HepG2 (cell line): ENCODE measurements around the gene TEKT3.

Experiments used
- ATF5 ChIP-seq: sonication (generic); formaldehyde crosslinking; IDR thresholded peaks from 2 replicates; pipeline ENCODE4 v1.4.0; 2020; ENCODE audit warnings: mild to moderate bottlenecking, low read depth, missing genetic modification reagents
- EHMT2 ChIP-seq: fragments of 200-600 bp; sonication (generic); IDR thresholded peaks from 2 replicates; pipeline ENCODE4 v1.7.0; 2017; ENCODE audit warnings: antibody characterized with exemption, low read depth, low read length, borderline replicate concordance
- FOSL1 ChIP-seq: sonication (generic); formaldehyde crosslinking; IDR thresholded peaks from 2 replicates; pipeline ENCODE4 v1.9.0; 2021; ENCODE audit warnings: missing genetic modification reagents, borderline replicate concordance
- JUND ChIP-seq: sonication (generic); formaldehyde crosslinking; IDR thresholded peaks from 2 replicates; pipeline ENCODE4 v1.8.0; 2022; ENCODE audit warnings: mild to moderate bottlenecking, missing genetic modification reagents
- POLR2AphosphoS5 ChIP-seq: IDR thresholded peaks from 2 replicates; pipeline ENCODE4 v1.6.1; 2012; ENCODE audit warnings: low read depth, low read length
- SP2 ChIP-seq: sonication (generic); formaldehyde crosslinking; IDR thresholded peaks from 2 replicates; pipeline ENCODE4 v1.5.1; 2020; ENCODE audit warnings: mild to moderate bottlenecking, missing genetic modification reagents
- TAF1 ChIP-seq: sonication (generic); formaldehyde crosslinking; IDR thresholded peaks from 2 replicates; pipeline ENCODE4 v1.4.0; 2020; ENCODE audit warnings: missing genetic modification reagents
- TRIM22 ChIP-seq: fragments of 450-650 bp; IDR thresholded peaks from 2 replicates; pipeline ENCODE4 v1.6.1; 2017
- ZBTB20 ChIP-seq: sonication (generic); formaldehyde crosslinking; IDR thresholded peaks from 2 replicates; pipeline ENCODE4 v1.8.1; 2023; ENCODE audit warnings: missing genetic modification reagents, low read depth, mild to moderate bottlenecking, borderline replicate concordance
- ZFYVE20 ChIP-seq: sonication (generic); formaldehyde crosslinking; IDR thresholded peaks from 2 replicates; pipeline ENCODE4 v1.8.0; 2023; ENCODE audit warnings: low read depth, mild to moderate bottlenecking, moderate library complexity, missing genetic modification reagents, borderline replicate concordance
- ZNF296 ChIP-seq: sonication (generic); formaldehyde crosslinking; conservative IDR thresholded peaks from 2 replicates; pipeline ENCODE4 v1.5.0; 2020; ENCODE audit warnings: mild to moderate bottlenecking, missing genetic modification reagents
- TF ChIP-seq, protein P1 (sequence below): sonication (generic); formaldehyde crosslinking; IDR thresholded peaks from 2 replicates; pipeline ENCODE4 v1.8.0; 2023; ENCODE audit warnings: mild to moderate bottlenecking, missing genetic modification reagents

GRCh38 chr17:15274017-15274416 is 67.4 kb downstream of the TEKT3 start:
- no peak for TF ChIP-seq SP2
- TF ChIP-seq JUND (CRISPR knock-in tag), result no peak
- no peak for TF ChIP-seq ATF5 (CRISPR knock-in tag)
- no peak for TF ChIP-seq ZFYVE20 (CRISPR knock-in tag)
- no peak for TF ChIP-seq FOSL1
- no peak for TF ChIP-seq EHMT2
- no peak for TF ChIP-seq POLR2AphosphoS5
- TF ChIP-seq ZBTB20 (CRISPR knock-in tag), result no peak
- TF ChIP-seq ZNF296 (CRISPR knock-in tag), result no peak
- TF ChIP-seq TRIM22, result no peak
- TF ChIP-seq TAF1 (CRISPR knock-in tag), result no peak
- TF ChIP-seq, protein P1, sequence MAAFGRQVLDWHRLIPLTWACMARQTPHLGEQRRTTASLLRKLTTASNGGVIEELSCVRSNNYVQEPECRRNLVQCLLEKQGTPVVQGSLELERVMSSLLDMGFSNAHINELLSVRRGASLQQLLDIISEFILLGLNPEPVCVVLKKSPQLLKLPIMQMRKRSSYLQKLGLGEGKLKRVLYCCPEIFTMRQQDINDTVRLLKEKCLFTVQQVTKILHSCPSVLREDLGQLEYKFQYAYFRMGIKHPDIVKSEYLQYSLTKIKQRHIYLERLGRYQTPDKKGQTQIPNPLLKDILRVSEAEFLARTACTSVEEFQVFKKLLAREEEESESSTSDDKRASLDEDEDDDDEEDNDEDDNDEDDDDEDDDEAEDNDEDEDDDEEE (CRISPR knock-in tag), result no peak
